COLO829 (cell line): ENCODE data around the gene SPAG5.

ENCODE experiments used
- DNase-seq: peaks from one replicate; pipeline ENCODE4 v3.0.0; 2012; ENCODE audit warnings: low spot score

The SPAG5 gene

GRCh38 chr17:28545787-28546415 lies 52.9 kb downstream of the SPAG5 start:
- no peak for DNase-seq

- no peak for DNase-seq
Measured at GRCh38 chr17:28545141-28545503, 53.7 kb downstream of the SPAG5 start.

DNA sequence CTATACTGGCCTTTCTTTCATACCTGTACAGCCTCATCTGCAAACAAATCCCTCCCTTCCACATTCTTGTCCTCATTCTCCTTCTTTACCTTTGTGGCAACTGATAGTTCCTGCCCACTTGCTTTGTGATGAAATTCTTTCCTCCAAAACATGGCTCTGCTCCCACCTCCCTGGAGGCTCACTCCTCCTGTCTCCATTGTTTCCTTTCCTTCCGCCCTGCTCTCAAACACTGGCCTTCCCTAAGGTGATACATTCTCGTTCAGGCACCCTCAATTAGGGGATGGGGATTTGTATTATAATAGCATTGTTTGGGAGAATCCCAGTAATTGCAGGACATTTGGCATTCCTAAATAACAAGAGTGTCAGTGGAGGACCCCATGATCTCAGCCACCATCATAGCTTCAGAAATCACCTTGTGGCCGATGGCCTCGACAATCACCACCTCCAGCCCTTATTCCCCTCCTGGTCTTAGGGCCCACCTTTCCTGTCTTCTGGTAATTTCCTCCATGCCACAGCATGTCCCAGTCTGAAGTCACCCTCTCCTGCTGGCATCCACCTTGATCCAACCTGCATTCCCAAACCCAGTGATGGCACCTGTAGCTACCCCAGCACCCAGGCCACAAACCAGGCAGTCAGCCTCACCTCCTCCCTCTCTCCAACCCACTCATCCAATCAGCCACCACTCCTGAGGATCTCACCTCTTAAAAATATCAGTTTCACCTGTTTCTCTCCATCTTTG lies 54.3 kb downstream of the SPAG5 start:
- DNase-seq = no peak

DNA sequence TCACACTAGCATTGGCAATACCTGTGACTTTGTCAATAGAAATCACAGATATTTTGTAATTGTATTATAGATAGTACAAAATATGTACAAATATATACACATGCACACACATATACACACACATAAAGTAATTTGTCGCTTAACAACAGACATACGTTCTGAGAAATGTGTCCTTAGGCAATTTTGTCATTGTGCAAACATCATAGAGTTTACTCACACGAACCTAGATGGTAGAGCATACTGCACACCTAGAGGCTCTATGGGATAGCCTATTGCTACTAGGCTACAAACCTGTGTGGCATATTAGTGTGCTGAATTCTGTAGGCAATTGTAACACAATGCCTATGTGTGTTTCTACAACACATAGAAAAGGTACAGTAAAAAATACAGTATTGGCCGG lies 57.4 kb downstream of the SPAG5 start:
- DNase-seq = no peak

GRCh38 chr17:28540231-28540630 lies 58.6 kb downstream of the SPAG5 start:
- DNase-seq = no peak

DNA sequence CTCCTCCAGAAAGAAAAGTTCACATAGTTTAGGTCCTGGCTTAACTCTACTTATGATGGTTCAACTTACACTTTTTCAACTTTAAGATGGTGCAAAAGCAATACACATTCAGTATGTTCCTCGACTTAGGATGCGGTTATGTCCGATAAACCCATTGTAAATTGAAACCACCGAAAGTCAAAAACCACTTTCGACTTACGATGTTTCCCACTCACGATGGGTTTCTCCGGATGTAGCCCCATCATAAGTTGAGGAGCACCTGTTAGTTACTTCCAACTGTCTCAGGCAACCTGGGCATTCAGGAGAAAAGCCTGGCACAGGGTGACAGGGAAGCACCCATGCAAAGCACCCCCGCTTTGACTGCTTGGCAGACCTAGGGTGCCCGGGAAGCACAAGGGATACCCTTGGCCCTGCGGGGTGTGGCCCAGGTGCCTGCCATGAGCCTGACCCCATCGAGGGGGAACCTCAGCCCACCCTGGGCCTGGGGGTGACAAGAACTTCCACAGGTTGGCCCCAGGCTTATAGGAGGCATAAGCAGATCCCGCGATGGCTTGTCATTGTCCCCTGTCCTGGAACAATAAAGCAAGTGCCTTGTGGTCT lies 60.4 kb downstream of the SPAG5 start:
- DNase-seq = no peak

DNA sequence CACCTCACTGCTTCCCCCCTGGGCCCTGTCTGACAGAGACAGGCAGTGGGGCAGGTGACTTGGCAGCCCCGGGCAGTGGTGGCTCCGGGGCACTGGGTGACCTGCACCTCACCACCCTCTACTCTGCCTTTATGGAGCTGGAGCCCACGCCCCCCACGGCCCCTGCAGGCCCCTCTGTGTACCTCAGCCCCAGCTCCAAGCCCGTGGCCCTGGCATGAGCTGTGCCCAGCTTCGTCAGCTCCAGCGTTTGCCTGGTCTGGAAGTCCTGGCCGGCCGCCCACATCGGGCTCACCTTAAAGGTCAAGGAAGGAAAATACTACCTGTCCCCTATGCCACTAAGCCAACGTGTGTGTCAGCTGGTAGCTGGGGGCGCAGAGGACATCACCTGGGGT lies 61.6 kb downstream of the SPAG5 start:
- no peak for DNase-seq

DNA sequence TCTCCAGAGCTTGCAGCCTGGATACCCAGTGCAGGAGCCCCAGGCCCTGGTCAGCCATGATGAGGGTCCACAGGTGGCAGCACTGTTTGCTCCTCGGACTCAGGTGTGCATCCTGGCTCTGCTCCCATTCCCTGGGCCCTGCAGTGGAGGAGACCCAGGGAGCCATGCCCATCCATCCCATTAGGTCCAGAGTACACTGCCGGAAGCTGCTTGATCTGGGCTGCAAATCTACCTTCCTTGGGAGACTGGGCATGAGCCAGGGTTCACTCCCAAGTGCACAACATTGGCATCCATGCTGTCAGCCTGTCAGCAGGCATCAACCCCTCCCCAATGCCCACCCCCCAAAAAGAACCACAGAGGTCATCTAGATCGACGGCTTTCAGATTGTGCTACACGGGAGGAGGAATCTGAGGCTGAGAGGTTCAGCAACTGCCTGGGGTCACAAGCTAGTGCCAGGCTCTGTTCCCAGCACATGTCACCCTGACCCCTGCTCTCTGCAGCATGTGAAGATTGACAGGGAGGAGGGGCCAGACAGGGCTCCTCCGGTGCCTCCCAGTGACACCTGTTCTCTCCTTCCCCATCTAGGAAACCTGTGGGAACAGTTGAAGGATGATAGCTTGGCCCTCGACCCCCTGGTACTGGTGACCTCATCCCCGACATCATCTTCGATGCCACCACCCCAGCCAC lies 62.1 kb downstream of the SPAG5 start:
- no peak for DNase-seq

GRCh38 chr17:28534740-28535375 lies 64.0 kb downstream of the SPAG5 start:
- DNase-seq = no peak

DNA sequence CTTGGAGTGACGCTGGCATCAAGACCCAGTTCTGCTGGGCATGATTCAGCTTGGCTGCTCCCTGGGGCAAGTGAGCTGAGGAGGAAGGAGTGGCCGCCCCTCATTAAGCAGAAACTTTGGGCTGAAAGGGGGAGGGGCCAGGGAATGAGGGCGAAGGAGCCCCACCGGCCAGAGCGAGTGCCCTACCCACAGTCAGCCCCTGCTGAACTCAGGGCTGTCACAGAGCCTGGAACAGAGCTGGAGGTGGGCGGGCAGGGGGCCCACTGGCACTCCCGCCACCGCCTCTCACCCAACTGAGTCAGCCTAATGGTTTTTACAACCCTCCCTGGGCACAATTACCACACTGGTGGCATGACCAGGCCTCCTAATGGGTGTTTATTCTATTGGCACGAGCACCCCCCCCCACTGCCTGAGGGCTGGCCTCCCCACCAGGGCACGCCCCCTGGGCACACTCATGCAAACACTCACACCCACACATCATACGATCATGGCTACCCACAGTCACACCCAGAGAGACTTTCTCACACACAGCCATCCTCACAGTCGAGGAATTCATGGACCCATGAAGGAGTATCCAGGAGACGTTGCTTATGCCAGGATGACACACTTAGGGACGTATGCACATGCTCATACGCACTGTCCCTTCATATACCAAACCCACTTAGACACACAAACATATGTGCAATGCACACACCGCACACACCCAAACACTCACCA lies 65.6 kb downstream of the SPAG5 start:
- no peak for DNase-seq

- no peak for DNase-seq
Measured at GRCh38 chr17:28532050-28532960, 66.5 kb downstream of the SPAG5 start.

DNA sequence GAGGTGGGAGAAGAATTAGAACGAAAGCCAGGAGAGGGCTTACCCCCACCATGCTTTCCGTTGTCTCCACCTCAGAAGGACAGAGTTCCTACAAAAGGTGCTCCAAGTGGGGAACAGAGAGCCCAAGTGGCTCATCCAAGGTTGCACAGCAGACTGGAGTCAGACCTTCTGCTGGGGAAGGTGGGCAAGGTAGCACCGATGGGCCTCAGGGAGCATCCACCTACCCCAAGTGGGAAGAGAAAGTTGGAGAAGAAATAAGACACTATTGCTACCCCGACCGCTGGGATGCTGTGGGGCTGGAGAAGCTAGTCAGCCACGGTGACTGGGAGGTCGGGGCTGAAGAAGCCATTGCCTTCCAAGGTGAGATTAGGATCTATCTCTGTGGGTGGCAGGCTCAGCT lies 67.9 kb downstream of the SPAG5 start:
- DNase-seq = no peak

DNA sequence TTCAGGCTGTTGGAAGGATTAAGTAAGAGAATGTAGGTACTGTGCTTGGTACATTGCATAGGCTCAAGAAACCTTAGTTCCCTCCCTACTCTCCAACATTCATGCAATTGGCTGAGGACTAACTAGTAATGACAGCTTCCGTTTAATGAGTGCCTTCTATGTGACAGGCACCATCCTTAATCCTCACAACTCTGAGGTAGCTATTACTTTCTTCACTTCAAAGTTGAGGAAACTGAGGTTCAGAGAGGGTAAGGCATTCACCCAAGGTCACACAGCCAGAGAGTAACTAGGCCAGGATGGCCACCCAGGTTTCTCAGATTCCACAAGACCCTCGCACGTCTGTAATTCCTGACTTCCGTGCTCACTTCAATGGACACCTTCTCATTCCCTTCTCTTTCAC lies 68.6 kb downstream of the SPAG5 start:
- DNase-seq = no peak

GRCh38 chr17:28529013-28529400 lies 69.8 kb downstream of the SPAG5 start:
- DNase-seq = no peak

DNA sequence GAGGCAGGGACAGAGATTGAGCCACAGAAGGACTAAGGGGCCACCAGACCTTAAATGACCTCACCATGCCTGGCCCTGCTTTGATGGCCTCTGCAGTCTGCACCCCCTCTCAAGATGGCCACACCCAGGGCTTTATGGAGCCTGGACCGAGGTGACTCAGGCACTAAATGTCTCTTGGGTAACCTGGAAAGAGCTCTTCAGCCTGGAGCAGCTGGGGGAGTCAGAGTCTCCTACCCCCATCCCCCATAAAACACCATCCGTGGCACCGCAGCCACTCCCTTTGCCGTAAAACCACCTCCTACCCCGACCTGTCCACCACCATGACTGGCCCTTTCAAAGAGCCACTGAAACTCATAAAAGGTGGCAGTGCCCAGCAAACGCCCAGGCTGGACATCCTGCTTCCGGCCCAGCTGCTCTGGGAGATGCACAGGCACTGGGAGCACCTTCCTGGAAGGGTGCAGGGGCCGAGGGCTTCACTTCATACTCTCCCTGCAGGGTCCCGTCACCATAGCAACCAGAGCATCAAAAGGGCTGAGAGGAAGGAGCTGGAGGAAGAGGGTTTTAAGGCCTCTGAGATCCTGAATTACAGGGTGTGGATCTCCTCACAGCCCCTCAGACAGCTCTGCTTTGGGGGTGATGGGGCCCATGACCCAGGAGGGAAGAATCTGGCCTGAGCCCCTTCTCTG lies 70.4 kb downstream of the SPAG5 start:
- no peak for DNase-seq

DNA sequence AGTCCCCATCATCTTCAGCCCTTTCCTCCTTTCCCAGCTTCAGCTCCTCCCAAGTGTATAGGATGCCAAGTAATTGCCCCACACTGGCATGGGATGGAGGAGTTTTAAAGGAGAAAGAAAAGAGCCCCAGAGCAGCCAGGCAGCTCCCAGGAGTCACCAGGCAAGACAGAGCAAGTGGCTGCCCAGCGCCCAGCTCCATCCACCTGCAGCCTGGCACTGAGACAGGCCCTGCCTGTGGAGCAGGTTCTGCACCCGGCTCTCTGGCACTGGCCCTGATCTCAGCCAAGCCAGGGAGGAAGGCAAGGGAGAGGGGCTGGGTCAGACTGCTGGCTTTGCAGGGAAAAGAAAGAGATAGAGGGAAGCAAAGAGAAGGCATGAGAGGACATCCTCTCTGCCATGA lies 71.0 kb downstream of the SPAG5 start:
- DNase-seq = no peak
